Measurements from ENCODE around the gene NEMF. TPM values are rescaled to one million over a fixed set of nuclear protein-coding genes. Genes with fewer than 3 reads are reported as not detected.
"Not testable (repeated sequence)": the region's sequence is repeated elsewhere in the genome, so short reads cannot be mapped to it uniquely, and the experiment has no call there.

Gene NEMF
- total RNA-seq, 1 donor from 2014 or later, result 61.5 TPM

GRCh38 chr14:49745191-49745590 is 107.4 kb downstream of the NEMF start:
- Histone ChIP-seq H3K4me1 (ENCODE audit: insufficient read depth, low read length) (no peaks in the 10 kb centered on the region), H3K27me3 (ENCODE audit: insufficient read depth, low read length) (no peaks in the 10 kb centered on the region), H3K79me2 (ENCODE audit: insufficient read depth, low read length) (no peaks in the 10 kb centered on the region), H4K20me1 (ENCODE audit: insufficient read depth, low read length) (no peaks in the 10 kb centered on the region), H3K4me2 (ENCODE audit: low read length) (no peak overlapping the region), H3K9ac (ENCODE audit: low read length) (no peak overlapping the region), H2AFZ (ENCODE audit: low read depth, low read length) (no peak overlapping the region), H3K9me3 (ENCODE audit: insufficient read depth, low read depth, low read length) (no peaks in the 10 kb centered on the region), H3K4me3 (ENCODE audit: insufficient read depth, low read depth, low read length) (no peak overlapping the region), H3K27ac (ENCODE audit: low read depth, low read length) (no peak overlapping the region), H3K36me3 (ENCODE audit: insufficient read depth, low read length) (no peaks in the 10 kb centered on the region)
- H3K27ac Mint-ChIP-seq (ENCODE audit: unreplicated experiment), result no peak overlapping the region
- no peak overlapping the region for H3K4me3 Mint-ChIP-seq (ENCODE audit: unreplicated experiment)
- TF ChIP-seq EZH2 (IDR thresholded peaks at IDR 0.05; ENCODE audit: insufficient read depth, low read length) (no peak), CTCF (IDR thresholded peaks at IDR 0.05; ENCODE audit: insufficient read depth, low read depth, low read length) (no peak)
- H3K9me3 Mint-ChIP-seq (ENCODE audit: unreplicated experiment), result no peaks in the 10 kb centered on the region
- peaks cover 16% of the 10 kb centered on the region for H3K27me3 Mint-ChIP-seq (ENCODE audit: low read depth, unreplicated experiment)
- FAIRE-seq (no peak), DNase-seq (ENCODE audit: low read depth) (no peak)
- H3K4me1 Mint-ChIP-seq (ENCODE audit: low read depth, unreplicated experiment), result no peaks in the 10 kb centered on the region
- H3K36me3 Mint-ChIP-seq (ENCODE audit: low read depth, unreplicated experiment), result no peaks in the 10 kb centered on the region

GRCh38 chr14:49735669-49736068 is 116.9 kb downstream of the NEMF start:
- H3K79me2 ChIP-seq (ENCODE audit: insufficient read depth, low read length); FAIRE-seq; H3K4me1 ChIP-seq (ENCODE audit: insufficient read depth, low read length); H3K4me3 ChIP-seq (ENCODE audit: insufficient read depth, low read depth, low read length); H3K4me2 ChIP-seq (ENCODE audit: low read length); H3K27me3 Mint-ChIP-seq (ENCODE audit: low read depth, unreplicated experiment); H3K9me3 Mint-ChIP-seq (ENCODE audit: unreplicated experiment); H3K36me3 Mint-ChIP-seq (ENCODE audit: low read depth, unreplicated experiment); H3K27me3 ChIP-seq (ENCODE audit: insufficient read depth, low read length); H4K20me1 ChIP-seq (ENCODE audit: insufficient read depth, low read length); H3K9me3 ChIP-seq (ENCODE audit: insufficient read depth, low read depth, low read length); H3K4me3 Mint-ChIP-seq (ENCODE audit: unreplicated experiment); DNase-seq (ENCODE audit: low read depth); H3K27ac Mint-ChIP-seq (ENCODE audit: unreplicated experiment); H3K9ac ChIP-seq (ENCODE audit: low read length); H3K4me1 Mint-ChIP-seq (ENCODE audit: low read depth, unreplicated experiment); H3K36me3 ChIP-seq (ENCODE audit: insufficient read depth, low read length); H3K27ac ChIP-seq (ENCODE audit: low read depth, low read length); H2AFZ ChIP-seq (ENCODE audit: low read depth, low read length): not testable (repeated sequence)

- Histone ChIP-seq H3K27ac (ENCODE audit: low read depth, low read length) (no peak overlapping the region), H3K9ac (ENCODE audit: low read length) (no peak overlapping the region), H3K4me3 (ENCODE audit: insufficient read depth, low read depth, low read length) (no peak overlapping the region), H3K79me2 (ENCODE audit: insufficient read depth, low read length) (no peaks in the 10 kb centered on the region), H3K4me2 (ENCODE audit: low read length) (no peak overlapping the region), H3K9me3 (ENCODE audit: insufficient read depth, low read depth, low read length) (no peaks in the 10 kb centered on the region), H3K27me3 (ENCODE audit: insufficient read depth, low read length) (no peaks in the 10 kb centered on the region), H3K36me3 (ENCODE audit: insufficient read depth, low read length) (no peaks in the 10 kb centered on the region), H2AFZ (ENCODE audit: low read depth, low read length) (no peak overlapping the region), H3K4me1 (ENCODE audit: insufficient read depth, low read length) (no peaks in the 10 kb centered on the region), H4K20me1 (ENCODE audit: insufficient read depth, low read length) (no peaks in the 10 kb centered on the region)
- H3K27ac Mint-ChIP-seq (ENCODE audit: unreplicated experiment), result no peak overlapping the region
- no peaks in the 10 kb centered on the region for H3K27me3 Mint-ChIP-seq (ENCODE audit: low read depth, unreplicated experiment)
- H3K9me3 Mint-ChIP-seq (ENCODE audit: unreplicated experiment), result no peaks in the 10 kb centered on the region
- TF ChIP-seq EZH2 (IDR thresholded peaks at IDR 0.05; ENCODE audit: insufficient read depth, low read length) (no peak), CTCF (IDR thresholded peaks at IDR 0.05; ENCODE audit: insufficient read depth, low read depth, low read length) (no peak)
- no peaks in the 10 kb centered on the region for H3K4me1 Mint-ChIP-seq (ENCODE audit: low read depth, unreplicated experiment)
- no peaks in the 10 kb centered on the region for H3K36me3 Mint-ChIP-seq (ENCODE audit: low read depth, unreplicated experiment)
- H3K4me3 Mint-ChIP-seq (ENCODE audit: unreplicated experiment), result no peak overlapping the region
- DNase-seq (ENCODE audit: low read depth), result no peak
- no peak for FAIRE-seq
Observed at GRCh38 chr14:49733836-49734235, 118.8 kb downstream of the NEMF start.
